Endothelial cell (in vitro differentiated cells): ENCODE measurements around the gene MAP2. TPM values are rescaled to one million over a fixed set of nuclear protein-coding genes. Genes with fewer than 3 reads are reported as not detected.

Experiments
- DNase-seq: peaks from one replicate; pipeline ENCODE4 v3.0.0; 2021; ENCODE audit warnings: low spot score
- H3K27ac Mint-ChIP-seq: one replicate; pipeline ENCODE4 v1.8.0; 2021; ENCODE audit warnings: mixed read lengths, inconsistent platforms; ENCODE audit not compliant: unreplicated experiment
- H3K27me3 Mint-ChIP-seq: one replicate; pipeline ENCODE4 v1.8.0; 2021; ENCODE audit warnings: mild to moderate bottlenecking, moderate library complexity, mixed read lengths, inconsistent platforms; ENCODE audit not compliant: unreplicated experiment
- H3K36me3 Mint-ChIP-seq: one replicate; pipeline ENCODE4 v1.8.0; 2021; ENCODE audit warnings: mild to moderate bottlenecking, low read depth, mixed read lengths, inconsistent platforms; ENCODE audit not compliant: unreplicated experiment
- H3K4me1 Mint-ChIP-seq: one replicate; pipeline ENCODE4 v1.8.0; 2021; ENCODE audit warnings: mild to moderate bottlenecking, mixed read lengths, inconsistent platforms; ENCODE audit not compliant: unreplicated experiment
- H3K4me3 Mint-ChIP-seq: one replicate; pipeline ENCODE4 v1.8.0; 2021; ENCODE audit warnings: mild to moderate bottlenecking, mixed read lengths, inconsistent platforms; ENCODE audit not compliant: unreplicated experiment
- H3K9me3 Mint-ChIP-seq: one replicate; pipeline ENCODE4 v1.8.0; 2021; ENCODE audit warnings: mixed read lengths, inconsistent platforms; ENCODE audit not compliant: unreplicated experiment
- CTCF ChIP-seq: fragments of 200-600 bp; sonication (generic); IDR thresholded peaks from one replicate; pipeline ENCODE4 v1.5.0; 2021; ENCODE audit warnings: antibody characterized with exemption; ENCODE audit not compliant: unreplicated experiment
- total RNA-seq: library from RNA; stranded (reverse); fragmentation: NEBNext Ultra II Directional; extraction: Animal tissue kit (Norgen Biotek cat#: 25700); gene quantifications from one replicate; pipeline ENCODE4 v1.2.1, GENCODE V29; 2021; ENCODE audit not compliant: unreplicated experiment

Gene MAP2
- total RNA-seq, 1 donor from 2014 or later: 2.1 TPM

- Mint-ChIP-seq H3K36me3 (no peaks in the 10 kb centered on the region), H3K27ac (no peak overlapping the region), H3K9me3 (no peaks in the 10 kb centered on the region), H3K27me3 (no peaks in the 10 kb centered on the region), H3K4me1 (no peaks in the 10 kb centered on the region), H3K4me3 (no peak overlapping the region)
- no peak for DNase-seq
- no peak for TF ChIP-seq CTCF
Measured at GRCh38 chr2:209600341-209601171, 176.7 kb downstream of the MAP2 start.

DNA sequence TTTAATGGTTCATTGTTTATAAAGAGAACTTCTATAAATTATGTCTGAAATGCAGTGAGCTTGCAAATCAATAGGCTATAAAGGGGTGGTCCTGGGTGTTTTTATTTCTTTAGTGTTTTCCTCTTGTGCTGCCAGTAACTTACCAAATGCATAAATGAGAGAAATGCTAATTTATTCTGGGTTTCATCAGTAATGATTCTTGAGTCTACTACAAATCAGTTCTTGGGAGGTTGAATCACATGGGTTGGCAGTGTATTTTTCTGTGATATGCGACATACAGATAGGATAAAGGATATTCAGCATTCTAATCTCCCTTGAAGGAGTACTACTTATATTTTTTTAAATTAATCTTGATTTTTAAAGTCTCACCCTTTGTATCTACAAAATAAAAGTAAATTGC, 177.7 kb downstream of the MAP2 start:
- Mint-ChIP-seq H3K9me3 (no peaks in the 10 kb centered on the region), H3K4me3 (no peak overlapping the region), H3K36me3 (no peaks in the 10 kb centered on the region), H3K4me1 (no peaks in the 10 kb centered on the region), H3K27ac (no peak overlapping the region), H3K27me3 (no peaks in the 10 kb centered on the region)
- no peak for DNase-seq
- TF ChIP-seq CTCF: no peak

GRCh38 chr2:209602259-209602658, 178.4 kb downstream of the MAP2 start:
- no peak for DNase-seq
- Mint-ChIP-seq H3K36me3 (no peaks in the 10 kb centered on the region), H3K27ac (no peak overlapping the region), H3K4me3 (no peak overlapping the region), H3K4me1 (no peaks in the 10 kb centered on the region), H3K9me3 (no peaks in the 10 kb centered on the region), H3K27me3 (no peaks in the 10 kb centered on the region)
- no peak for TF ChIP-seq CTCF

GRCh38 chr2:209609531-209609930, 185.7 kb downstream of the MAP2 start:
- TF ChIP-seq CTCF: no peak
- H3K36me3 Mint-ChIP-seq: no peaks in the 10 kb centered on the region
- no peak overlapping the region for H3K27ac Mint-ChIP-seq
- H3K4me3 Mint-ChIP-seq: no peak overlapping the region
- H3K4me1 Mint-ChIP-seq: no peaks in the 10 kb centered on the region
- no peaks in the 10 kb centered on the region for H3K9me3 Mint-ChIP-seq
- no peaks in the 10 kb centered on the region for H3K27me3 Mint-ChIP-seq
- DNase-seq: no peak

GRCh38 chr2:209610631-209611030, 186.8 kb downstream of the MAP2 start:
- H3K9me3 Mint-ChIP-seq: no peaks in the 10 kb centered on the region
- H3K27me3 Mint-ChIP-seq: no peaks in the 10 kb centered on the region
- DNase-seq: no peak
- H3K27ac Mint-ChIP-seq: no peak overlapping the region
- TF ChIP-seq CTCF: no peak
- no peaks in the 10 kb centered on the region for H3K4me1 Mint-ChIP-seq
- H3K36me3 Mint-ChIP-seq: no peaks in the 10 kb centered on the region
- H3K4me3 Mint-ChIP-seq: no peak overlapping the region
